GM12875 (cell line): ENCODE results near the gene SPSB2.
A peak's percentile ranks its signal among the peaks of the same experiment; 100 is the strongest.
"Not testable (repeated sequence)": the region's sequence is repeated elsewhere in the genome, so short reads cannot be mapped to it uniquely, and the experiment has no call there.

Experiments
- H3K4me3 ChIP-seq: one replicate; pipeline ENCODE4 v1.5.1; 2011; ENCODE audit warnings: low read depth, low read length, control low read depth
- CTCF ChIP-seq: IDR thresholded peaks from 2 replicates; pipeline ENCODE4 v1.5.1; 2011; ENCODE audit warnings: low read depth, mild to moderate bottlenecking, control low read depth, inconsistent platforms, low read length, moderate library complexity, borderline replicate concordance; ENCODE audit not compliant: insufficient read depth

SPSB2 gene

GRCh38 chr12:6896846-6897435 lies 23.8 kb upstream of the SPSB2 start:
- TF ChIP-seq CTCF, result no peak
- no peak overlapping the region for H3K4me3 ChIP-seq

- H3K4me3 ChIP-seq, result no peak overlapping the region
- no peak for TF ChIP-seq CTCF
These were observed 21.2 kb upstream of the SPSB2 start for GRCh38 chr12:6894321-6894720.

GRCh38 chr12:6892683-6893082 lies 19.6 kb upstream of the SPSB2 start:
- H3K4me3 ChIP-seq, result not testable (repeated sequence)

GRCh38 chr12:6891646-6892001 lies 18.5 kb upstream of the SPSB2 start:
- no peak for TF ChIP-seq CTCF
- H3K4me3 ChIP-seq, result peak overlapping the region; percentile 55

GRCh38 chr12:6890789-6891645 lies 17.9 kb upstream of the SPSB2 start:
- peak; percentile 89 for TF ChIP-seq CTCF

GRCh38 chr12:6889775-6890573 lies 16.9 kb upstream of the SPSB2 start:
- H3K4me3 ChIP-seq, result not testable (repeated sequence)

More at GRCh38 chr12:6890789-6891645, 17.9 kb upstream of the SPSB2 start:
- peak overlapping the region; percentile 55 for H3K4me3 ChIP-seq

GRCh38 chr12:6888794-6889193 lies 15.7 kb upstream of the SPSB2 start:
- H3K4me3 ChIP-seq, result not testable (repeated sequence)

- no peak overlapping the region for H3K4me3 ChIP-seq
- TF ChIP-seq CTCF, result no peak
These were observed 15.3 kb upstream of the SPSB2 start for GRCh38 chr12:6888360-6888759.
